OCI-LY7 (cell line): ENCODE data around the gene FAM227A.

ENCODE experiments used
- EZH2phosphoT487 ChIP-seq: fragments of 200-600 bp; sonication (generic); IDR thresholded peaks from 2 replicates; pipeline ENCODE4 v1.6.1; 2018; ENCODE audit warnings: low read depth, borderline replicate concordance, mild to moderate bottlenecking, mixed run types, antibody characterized with exemption, low read length, moderate library complexity, mixed read lengths
- TF ChIP-seq, protein P1 (sequence below): fragments of 200-600 bp; sonication (generic); conservative IDR thresholded peaks from 2 replicates; pipeline ENCODE4 v1.5.1; 2014; ENCODE audit warnings: mild to moderate bottlenecking, antibody characterized with exemption, low read length, moderate library complexity, mixed read lengths

DNA sequence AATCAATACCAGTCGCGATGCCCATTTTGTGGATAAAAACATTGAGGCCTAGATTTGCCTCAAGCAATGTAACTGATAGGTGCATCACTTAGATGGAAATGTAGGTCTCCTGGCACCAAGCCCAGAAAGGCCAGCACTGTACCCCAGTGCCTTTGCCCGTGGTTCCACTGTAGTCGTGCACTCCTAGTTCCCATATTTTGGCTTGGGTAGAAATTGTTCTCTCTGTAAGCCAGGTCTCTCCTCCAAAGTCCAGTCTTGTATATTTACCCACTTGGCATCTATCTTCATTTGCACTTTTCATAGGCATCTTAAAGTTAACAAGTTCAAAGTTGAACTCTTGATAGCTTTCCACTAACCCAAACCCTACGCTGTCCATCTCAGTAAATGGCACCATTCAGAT is 44.6 kb downstream of the FAM227A start:
- TF ChIP-seq, protein P1, sequence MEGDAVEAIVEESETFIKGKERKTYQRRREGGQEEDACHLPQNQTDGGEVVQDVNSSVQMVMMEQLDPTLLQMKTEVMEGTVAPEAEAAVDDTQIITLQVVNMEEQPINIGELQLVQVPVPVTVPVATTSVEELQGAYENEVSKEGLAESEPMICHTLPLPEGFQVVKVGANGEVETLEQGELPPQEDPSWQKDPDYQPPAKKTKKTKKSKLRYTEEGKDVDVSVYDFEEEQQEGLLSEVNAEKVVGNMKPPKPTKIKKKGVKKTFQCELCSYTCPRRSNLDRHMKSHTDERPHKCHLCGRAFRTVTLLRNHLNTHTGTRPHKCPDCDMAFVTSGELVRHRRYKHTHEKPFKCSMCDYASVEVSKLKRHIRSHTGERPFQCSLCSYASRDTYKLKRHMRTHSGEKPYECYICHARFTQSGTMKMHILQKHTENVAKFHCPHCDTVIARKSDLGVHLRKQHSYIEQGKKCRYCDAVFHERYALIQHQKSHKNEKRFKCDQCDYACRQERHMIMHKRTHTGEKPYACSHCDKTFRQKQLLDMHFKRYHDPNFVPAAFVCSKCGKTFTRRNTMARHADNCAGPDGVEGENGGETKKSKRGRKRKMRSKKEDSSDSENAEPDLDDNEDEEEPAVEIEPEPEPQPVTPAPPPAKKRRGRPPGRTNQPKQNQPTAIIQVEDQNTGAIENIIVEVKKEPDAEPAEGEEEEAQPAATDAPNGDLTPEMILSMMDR, result no peak
- TF ChIP-seq EZH2phosphoT487, result no peak
